GM19395 (cell line): Measurements from ENCODE around the gene WNK2.

Experiments used
- ATAC-seq: cut with Tn5 transposase; IDR thresholded peaks from one replicate; pipeline ENCODE4 v1.9.1; 2021; ENCODE audit warnings: mild to moderate bottlenecking, moderate library complexity; ENCODE audit not compliant: unreplicated experiment

Gene WNK2

GRCh38 chr9:93303258-93303771 is 119.4 kb downstream of the WNK2 start:
- ATAC-seq, result no peak

DNA sequence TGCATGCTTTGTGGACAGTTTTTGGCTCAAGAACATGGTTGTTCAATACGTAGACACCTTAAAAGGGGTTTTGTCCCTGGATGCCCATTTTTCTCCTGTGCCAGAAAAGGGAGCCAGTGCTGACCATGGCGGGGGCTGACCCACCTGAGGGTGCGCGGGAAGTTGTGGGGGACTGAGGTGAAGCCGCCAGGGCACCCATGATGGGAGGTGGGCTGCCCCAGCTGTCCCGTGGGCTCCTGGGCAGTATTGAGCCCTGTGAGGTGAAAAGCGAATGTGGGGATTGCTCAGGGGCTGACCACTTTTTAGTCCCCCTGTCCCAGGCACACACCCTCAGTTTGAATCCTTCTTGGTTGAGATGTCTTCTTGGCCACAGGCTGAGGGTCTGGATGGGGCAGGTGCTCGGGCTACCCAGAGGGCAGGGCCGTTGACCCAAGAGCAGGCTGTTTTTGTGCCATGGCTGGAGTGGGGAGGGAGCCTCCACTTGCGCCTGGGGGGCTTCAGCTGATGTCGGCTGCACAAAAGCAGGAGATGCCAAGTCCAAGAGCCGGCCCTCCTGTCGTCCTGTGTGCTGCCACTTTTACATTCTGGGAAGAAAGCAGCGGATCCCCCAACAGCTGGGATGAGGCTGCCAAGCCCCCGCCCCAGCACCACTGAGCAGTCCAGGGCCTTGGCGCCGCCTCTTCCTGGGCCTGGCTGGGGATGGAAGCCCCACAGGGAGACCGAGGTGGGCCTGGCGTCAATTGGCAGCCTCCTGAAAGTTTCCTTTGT is 120.1 kb downstream of the WNK2 start:
- ATAC-seq, result no peak

GRCh38 chr9:93304574-93305496 is 120.9 kb downstream of the WNK2 start:
- ATAC-seq, result no peak

DNA sequence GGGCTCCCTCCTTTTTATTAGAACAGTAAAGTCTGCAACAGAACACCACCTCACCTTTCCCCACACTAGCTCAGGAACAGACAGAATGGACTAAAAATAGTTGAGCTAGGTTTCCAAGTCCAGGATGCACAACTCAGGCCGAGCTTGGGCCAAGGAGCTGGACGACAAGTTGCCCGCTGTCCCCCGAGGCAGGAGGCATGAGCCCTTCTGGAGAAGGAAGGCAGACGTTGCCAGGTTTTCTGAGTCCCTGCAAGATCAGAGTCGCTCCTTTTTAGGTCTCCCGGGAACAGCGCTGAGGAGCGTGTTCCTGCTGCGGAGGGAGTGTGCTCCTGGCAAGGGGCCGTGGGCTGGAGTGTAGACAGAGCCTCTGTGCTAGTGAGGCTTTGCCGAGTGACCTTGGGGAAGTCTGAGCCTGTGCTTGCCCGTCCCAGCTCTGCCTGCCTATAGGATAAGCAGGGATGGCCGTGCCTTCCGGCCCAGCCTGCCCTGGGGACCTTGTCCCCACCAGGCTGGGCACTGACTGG is 121.6 kb downstream of the WNK2 start:
- ATAC-seq, result no peak

DNA sequence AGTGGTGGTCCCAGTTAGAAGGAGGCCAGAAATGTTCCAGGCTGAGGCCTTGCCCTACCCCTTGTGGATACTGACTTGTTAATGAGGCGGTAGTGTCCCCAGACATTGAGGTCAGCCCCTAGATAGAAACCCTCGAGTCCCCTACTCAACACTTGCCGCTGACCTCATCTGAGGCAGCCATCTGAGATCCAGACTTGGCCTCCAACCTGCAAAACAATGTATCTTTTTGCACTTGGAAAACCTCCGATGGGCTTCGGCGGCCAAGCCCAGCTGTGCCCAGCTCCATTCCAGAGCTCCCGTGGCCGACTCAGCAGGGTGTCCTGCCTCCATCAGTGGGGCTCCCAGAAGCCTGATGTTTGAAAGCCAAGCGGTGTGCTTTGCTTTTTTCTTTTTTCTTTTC is 122.1 kb downstream of the WNK2 start:
- ATAC-seq, result no peak

- ATAC-seq, result no peak
Observed at GRCh38 chr9:93306579-93307091, 122.7 kb downstream of the WNK2 start.

- no peak for ATAC-seq
Observed at GRCh38 chr9:93307468-93308157, 123.7 kb downstream of the WNK2 start.

DNA sequence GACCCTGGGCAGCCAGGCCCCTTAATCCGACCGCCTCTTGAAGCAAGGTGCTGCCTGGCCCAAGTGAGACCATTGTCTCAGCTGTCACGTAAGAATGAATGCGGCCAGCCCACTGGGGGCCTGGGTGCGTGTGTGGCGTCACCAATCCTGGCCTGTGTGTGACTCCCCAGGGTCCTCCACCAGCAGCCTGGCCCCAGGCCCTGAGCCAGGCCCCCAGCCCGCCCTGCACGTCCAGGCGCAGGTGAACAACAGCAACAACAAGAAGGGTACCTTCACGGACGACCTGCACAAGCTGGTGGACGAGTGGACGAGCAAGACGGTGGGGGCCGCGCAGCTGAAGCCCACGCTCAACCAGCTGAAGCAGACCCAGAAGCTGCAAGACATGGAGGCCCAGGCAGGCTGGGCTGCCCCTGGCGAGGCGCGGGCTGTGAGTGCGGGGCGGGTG is 124.2 kb downstream of the WNK2 start:
- ATAC-seq, result no peak

DNA sequence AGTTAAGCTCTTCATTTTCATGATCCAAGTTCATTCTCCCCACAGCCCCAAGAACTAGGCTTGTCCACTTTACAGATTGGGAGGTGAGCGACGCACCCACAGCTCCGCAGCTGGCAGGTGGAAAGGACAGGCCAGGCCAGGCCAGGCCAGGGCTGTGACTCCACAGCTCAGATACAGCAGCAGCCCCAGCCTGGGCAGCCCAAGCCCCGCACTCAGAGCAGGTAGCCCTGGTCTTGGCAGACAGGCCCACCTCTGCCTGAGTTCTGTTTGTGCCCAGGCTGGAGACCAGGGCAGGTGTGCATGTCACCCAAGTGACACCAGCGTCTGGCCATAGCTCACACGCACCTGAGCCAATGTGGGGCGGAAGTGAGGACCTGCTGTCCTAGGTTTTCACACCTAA is 124.7 kb downstream of the WNK2 start:
- ATAC-seq, result no peak

- no peak for ATAC-seq
Observed at GRCh38 chr9:93309889-93310425, 126.0 kb downstream of the WNK2 start.

DNA sequence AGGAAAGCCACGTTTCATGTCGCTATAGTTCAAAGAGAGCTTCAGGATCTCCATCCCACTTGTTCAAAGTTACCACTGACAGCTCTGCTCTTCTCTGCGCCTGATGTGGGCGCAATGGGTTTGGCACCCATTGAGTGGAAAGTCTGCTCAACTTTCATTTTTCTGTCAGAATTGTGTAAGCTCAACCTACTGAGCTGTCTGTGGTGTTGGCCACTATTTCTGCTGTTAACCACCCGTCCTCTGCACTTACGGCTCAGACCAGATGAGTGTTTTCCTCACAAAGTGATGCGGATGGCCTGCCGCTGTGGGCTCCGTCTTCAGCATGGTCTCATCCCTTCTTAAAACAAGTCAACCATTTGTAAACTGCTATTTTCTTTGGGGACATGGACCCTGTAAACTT is 131.2 kb downstream of the WNK2 start:
- ATAC-seq, result no peak

- ATAC-seq, result no peak
Observed at GRCh38 chr9:93315960-93316359, 132.0 kb downstream of the WNK2 start.

DNA sequence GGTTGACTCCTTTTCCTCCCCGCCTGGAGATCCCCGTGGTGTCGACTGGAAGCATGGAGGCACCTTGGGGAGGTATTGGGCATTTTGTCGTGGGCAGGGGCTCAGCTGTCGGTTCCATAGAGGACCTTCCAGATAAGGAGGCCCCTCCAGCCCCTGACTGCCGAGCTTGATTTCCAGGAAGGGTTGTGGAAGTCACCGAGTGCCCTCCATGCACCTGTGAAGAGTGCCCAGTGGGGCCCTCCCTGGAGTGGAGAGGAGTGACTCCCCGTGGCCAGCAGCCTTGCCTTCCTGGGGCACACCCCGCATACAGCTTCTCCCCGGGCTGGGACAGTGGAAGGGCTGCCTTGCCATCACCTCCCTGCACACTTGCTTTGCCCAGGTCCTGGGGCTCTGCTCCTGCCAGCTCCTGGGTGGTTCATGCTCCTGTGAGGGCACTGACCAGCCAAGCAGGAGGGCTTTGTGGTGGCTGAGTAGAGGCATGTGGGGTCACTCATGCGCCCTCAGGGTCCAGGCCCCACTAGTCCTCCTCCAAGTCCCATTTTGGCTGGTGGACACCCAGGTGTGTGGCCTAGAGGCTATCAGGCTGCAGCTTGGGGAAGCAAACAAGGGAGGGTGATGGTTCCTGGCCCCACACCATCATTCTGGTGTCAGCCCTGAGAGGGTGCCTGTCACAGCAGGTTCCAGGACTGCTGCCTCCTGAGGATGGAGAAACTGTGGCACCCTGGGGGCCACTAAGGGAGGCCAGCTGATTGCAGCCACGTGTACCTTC is 133.0 kb downstream of the WNK2 start:
- no peak for ATAC-seq

DNA sequence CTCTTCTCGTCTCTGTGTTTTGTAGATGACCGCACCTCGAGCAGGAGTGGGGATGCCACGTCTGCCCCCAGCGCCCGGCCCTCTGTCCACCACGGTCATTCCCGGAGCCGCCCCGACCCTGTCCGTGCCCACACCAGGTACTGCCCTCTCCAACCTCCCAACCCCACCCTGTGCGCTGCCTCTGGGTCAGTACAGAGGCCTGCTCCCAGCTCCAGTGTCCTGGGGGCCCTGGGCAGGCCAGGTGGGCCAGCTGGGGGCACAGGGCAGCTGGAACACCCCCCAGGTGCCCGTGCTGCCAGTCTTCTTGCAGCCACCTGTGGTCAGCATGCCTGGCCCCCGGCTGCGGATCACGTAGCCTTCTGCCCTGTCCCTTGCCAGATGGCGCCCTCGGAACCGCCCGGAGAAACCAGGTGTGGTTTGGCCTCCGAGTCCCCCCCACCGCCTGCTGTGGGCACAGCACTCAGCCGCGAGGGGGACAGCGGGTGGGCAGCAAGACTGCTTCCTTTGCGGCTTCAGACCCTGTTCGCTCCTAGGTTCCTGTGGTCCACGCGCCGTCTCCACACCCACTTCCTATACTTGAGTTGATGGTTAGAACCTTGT is 133.7 kb downstream of the WNK2 start:
- ATAC-seq, result no peak

DNA sequence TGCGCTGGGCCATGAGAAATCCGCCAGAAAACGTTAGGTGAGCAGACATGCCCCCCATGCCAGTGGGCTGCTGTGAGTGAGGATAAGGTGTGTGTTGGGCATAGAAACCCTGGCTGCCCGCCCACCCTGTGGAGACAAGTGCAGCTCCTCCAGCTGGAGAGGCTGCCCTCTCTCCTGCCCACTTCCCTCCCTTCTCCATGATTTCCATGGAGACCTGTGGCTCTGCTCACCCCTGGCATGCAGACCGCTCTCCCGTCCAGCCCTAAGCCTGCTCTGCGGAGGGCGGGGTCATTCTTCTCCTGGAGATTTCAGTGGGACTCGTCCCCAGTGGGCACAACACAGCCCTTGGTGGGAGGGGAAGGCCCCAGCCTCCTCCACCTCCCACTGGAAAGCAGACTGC is 134.5 kb downstream of the WNK2 start:
- no peak for ATAC-seq

- no peak for ATAC-seq
Observed at GRCh38 chr9:93319301-93319991, 135.5 kb downstream of the WNK2 start.

GRCh38 chr9:93319992-93320500 is 136.1 kb downstream of the WNK2 start:
- no peak for ATAC-seq

GRCh38 chr9:93320591-93321219 is 136.8 kb downstream of the WNK2 start:
- no peak for ATAC-seq
